ENCODE measurements around the gene NR1H3. TPM values are rescaled to one million over a fixed set of nuclear protein-coding genes. Genes with fewer than 3 reads are reported as not detected.
"Not testable (repeated sequence)": the region's sequence is repeated elsewhere in the genome, so short reads cannot be mapped to it uniquely, and the experiment has no call there.

NR1H3 gene
- total RNA-seq = 16.8 and 39.3 TPM in 2 replicates

- H3K4me3 ChIP-seq (ENCODE audit: low read depth, low read length) = peak within 1 kb of the TSS; percentile 61
- peak; percentile 81 for TF ChIP-seq CTCF (IDR thresholded peaks at IDR 0.05; ENCODE audit: insufficient read depth, low read depth, low read length)
- DNase-seq (ENCODE audit: low read depth) = peak; percentile 92
Observed at GRCh38 chr11:47257517-47258316, at the start of gene NR1H3. TSS of gene NR1H3 (plus strand) at chr11:47257996. CDS start at chr11:47259217, 1,221 bp downstream.

GRCh38 chr11:47208008-47208552, 49.7 kb upstream of the NR1H3 start:
- DNase-seq (ENCODE audit: low read depth); H3K4me3 ChIP-seq (ENCODE audit: low read depth, low read length): not testable (repeated sequence)

GRCh38 chr11:47208628-47209027, 49.2 kb upstream of the NR1H3 start:
- no peak for DNase-seq (ENCODE audit: low read depth)
- no peak overlapping the region for H3K4me3 ChIP-seq (ENCODE audit: low read depth, low read length)
- TF ChIP-seq CTCF (IDR thresholded peaks at IDR 0.05; ENCODE audit: insufficient read depth, low read depth, low read length) = no peak

GRCh38 chr11:47212938-47213337, 44.9 kb upstream of the NR1H3 start:
- H3K4me3 ChIP-seq (ENCODE audit: low read depth, low read length) = no peak overlapping the region
- no peak for DNase-seq (ENCODE audit: low read depth)
- no peak for TF ChIP-seq CTCF (IDR thresholded peaks at IDR 0.05; ENCODE audit: insufficient read depth, low read depth, low read length)

GRCh38 chr11:47213950-47214565, 43.7 kb upstream of the NR1H3 start:
- peak; percentile 84 for DNase-seq (ENCODE audit: low read depth)
- peak overlapping the region; percentile 69 for H3K4me3 ChIP-seq (ENCODE audit: low read depth, low read length)
- no peak for TF ChIP-seq CTCF (IDR thresholded peaks at IDR 0.05; ENCODE audit: insufficient read depth, low read depth, low read length)

- DNase-seq (ENCODE audit: low read depth) = peak; percentile 9
- no peak for TF ChIP-seq CTCF (IDR thresholded peaks at IDR 0.05; ENCODE audit: insufficient read depth, low read depth, low read length)
- H3K4me3 ChIP-seq (ENCODE audit: low read depth, low read length) = peak overlapping the region; percentile 69
Observed at GRCh38 chr11:47215366-47215910, 42.4 kb upstream of the NR1H3 start.

Data from fibroblast of villous mesenchyme (primary cell).